Measurements from ENCODE around the gene ANO2.

The ANO2 gene

GRCh38 chr12:5516371-5517241 lies 428.5 kb downstream of the ANO2 start:
- no peak overlapping the region for H3K27ac ChIP-seq (ENCODE audit: low read length, poor library complexity, severe bottlenecking)
- H4K8ac ChIP-seq (ENCODE audit: low read length) = no peak overlapping the region
- no peaks in the 10 kb centered on the region for H3K79me1 ChIP-seq (replicated peaks; ENCODE audit: low read length, poor library complexity, severe bottlenecking)
- no peak overlapping the region for H2BK5ac ChIP-seq (ENCODE audit: low read depth, low read length, poor library complexity, severe bottlenecking)
- H3K9ac ChIP-seq (ENCODE audit: low read length) = no peak overlapping the region
- no peaks in the 10 kb centered on the region for H3K9me3 ChIP-seq (ENCODE audit: control insufficient read depth, low read length)
- no peak overlapping the region for H3K23ac ChIP-seq (ENCODE audit: low read length in 2 of 2)
- no peak overlapping the region for H3K18ac ChIP-seq (ENCODE audit: low read depth in 1 of 2, low read length in 2 of 2)
- H2AFZ ChIP-seq (ENCODE audit: low read depth, low read length) = no peak overlapping the region
- H3K4me3 ChIP-seq (ENCODE audit: insufficient read depth in 1 of 2, low read depth in 1 of 2, low read length in 2 of 2) = no peak overlapping the region
- H2AK5ac ChIP-seq (ENCODE audit: low read length, severe bottlenecking) = no peak overlapping the region
- no peak overlapping the region for H3K4me2 ChIP-seq (ENCODE audit: low read length, poor library complexity, severe bottlenecking)
- H2BK12ac ChIP-seq (ENCODE audit: low read length in 2 of 2) = no peak overlapping the region
- peaks cover 7 to 37% of the 10 kb centered on the region in 2 experiments for H3K27me3 ChIP-seq (ENCODE audit: control insufficient read depth in 1 of 2, insufficient read depth in 1 of 2, low read length in 2 of 2)
- WGBS = 69% methylated on average over 8 of the region's 8 CpGs
- H2BK120ac ChIP-seq (ENCODE audit: low read depth, low read length) = no peak overlapping the region
- H2BK15ac ChIP-seq (ENCODE audit: low read depth, poor library complexity, severe bottlenecking) = no peak overlapping the region
- peaks cover 3% of the 10 kb centered on the region for H3K4me1 ChIP-seq (ENCODE audit: control insufficient read depth, insufficient read depth, low read depth, low read length)
- DNase-seq = no peak
- no peak overlapping the region for H3K4ac ChIP-seq (ENCODE audit: low read depth in 1 of 2, low read length in 2 of 2)
- H3K36me3 ChIP-seq (ENCODE audit: control insufficient read depth in 1 of 2, insufficient read depth in 2 of 2, low read depth in 1 of 2, low read length in 2 of 2) = no peaks in the 10 kb centered on the region
- H4K91ac ChIP-seq (ENCODE audit: low read length) = no peak overlapping the region
- peak overlapping the region in 1 of 2 experiments; percentile 55 for H3K14ac ChIP-seq (ENCODE audit: low read length in 2 of 2)

GRCh38 chr12:5515458-5515857 lies 429.6 kb downstream of the ANO2 start:
- Histone ChIP-seq H3K27me3 (ENCODE audit: control insufficient read depth in 1 of 2, insufficient read depth in 1 of 2, low read length in 2 of 2) (peaks cover 11 to 37% of the 10 kb centered on the region in 2 experiments), H3K14ac (ENCODE audit: low read length in 2 of 2) (no peak overlapping the region), H3K4me2 (ENCODE audit: low read length, poor library complexity, severe bottlenecking) (no peak overlapping the region), H3K9ac (ENCODE audit: low read length) (no peak overlapping the region), H3K79me1 (replicated peaks; ENCODE audit: low read length, poor library complexity, severe bottlenecking) (no peaks in the 10 kb centered on the region), H2AFZ (ENCODE audit: low read depth, low read length) (no peak overlapping the region), H3K4me1 (ENCODE audit: control insufficient read depth, insufficient read depth, low read depth, low read length) (peaks cover 3% of the 10 kb centered on the region), H2BK5ac (ENCODE audit: low read depth, low read length, poor library complexity, severe bottlenecking) (no peak overlapping the region), H3K4me3 (ENCODE audit: insufficient read depth in 1 of 2, low read depth in 1 of 2, low read length in 2 of 2) (no peak overlapping the region), H3K4ac (ENCODE audit: low read depth in 1 of 2, low read length in 2 of 2) (no peak overlapping the region), H3K23ac (ENCODE audit: low read length in 2 of 2) (no peak overlapping the region), H3K36me3 (ENCODE audit: control insufficient read depth in 1 of 2, insufficient read depth in 2 of 2, low read depth in 1 of 2, low read length in 2 of 2) (no peaks in the 10 kb centered on the region), H4K8ac (ENCODE audit: low read length) (no peak overlapping the region), H2BK12ac (ENCODE audit: low read length in 2 of 2) (no peak overlapping the region), H2BK15ac (ENCODE audit: low read depth, poor library complexity, severe bottlenecking) (no peak overlapping the region), H2AK5ac (ENCODE audit: low read length, severe bottlenecking) (no peak overlapping the region), H2BK120ac (ENCODE audit: low read depth, low read length) (no peak overlapping the region), H4K91ac (ENCODE audit: low read length) (no peak overlapping the region), H3K27ac (ENCODE audit: low read length, poor library complexity, severe bottlenecking) (no peak overlapping the region), H3K9me3 (ENCODE audit: control insufficient read depth, low read length) (no peaks in the 10 kb centered on the region), H3K18ac (ENCODE audit: low read depth in 1 of 2, low read length in 2 of 2) (no peak overlapping the region)
- WGBS = 95% methylated on average over 1 of the region's 1 CpG
- no peak for DNase-seq

- Histone ChIP-seq H2BK5ac (ENCODE audit: low read depth, low read length, poor library complexity, severe bottlenecking) (no peak overlapping the region), H2BK12ac (ENCODE audit: low read length in 2 of 2) (no peak overlapping the region), H3K27me3 (ENCODE audit: control insufficient read depth in 1 of 2, insufficient read depth in 1 of 2, low read length in 2 of 2) (peaks cover 11 to 36% of the 10 kb centered on the region in 2 experiments), H3K4me1 (ENCODE audit: control insufficient read depth, insufficient read depth, low read depth, low read length) (peaks cover 3% of the 10 kb centered on the region), H3K9me3 (ENCODE audit: control insufficient read depth, low read length) (no peaks in the 10 kb centered on the region), H4K8ac (ENCODE audit: low read length) (no peak overlapping the region), H3K4me2 (ENCODE audit: low read length, poor library complexity, severe bottlenecking) (no peak overlapping the region), H4K91ac (ENCODE audit: low read length) (no peak overlapping the region), H3K4me3 (ENCODE audit: insufficient read depth in 1 of 2, low read depth in 1 of 2, low read length in 2 of 2) (no peak overlapping the region), H2AK5ac (ENCODE audit: low read length, severe bottlenecking) (no peak overlapping the region), H3K14ac (ENCODE audit: low read length in 2 of 2) (no peak overlapping the region), H3K4ac (ENCODE audit: low read depth in 1 of 2, low read length in 2 of 2) (no peak overlapping the region), H3K27ac (ENCODE audit: low read length, poor library complexity, severe bottlenecking) (no peak overlapping the region), H2BK15ac (ENCODE audit: low read depth, poor library complexity, severe bottlenecking) (no peak overlapping the region), H3K18ac (ENCODE audit: low read depth in 1 of 2, low read length in 2 of 2) (no peak overlapping the region), H3K36me3 (ENCODE audit: control insufficient read depth in 1 of 2, insufficient read depth in 2 of 2, low read depth in 1 of 2, low read length in 2 of 2) (no peaks in the 10 kb centered on the region), H3K23ac (ENCODE audit: low read length in 2 of 2) (no peak overlapping the region), H3K79me1 (replicated peaks; ENCODE audit: low read length, poor library complexity, severe bottlenecking) (no peaks in the 10 kb centered on the region), H2BK120ac (ENCODE audit: low read depth, low read length) (no peak overlapping the region), H3K9ac (ENCODE audit: low read length) (no peak overlapping the region), H2AFZ (ENCODE audit: low read depth, low read length) (no peak overlapping the region)
- no peak for DNase-seq
- 96% methylated on average over 2 of the region's 4 CpGs for WGBS
Measured at GRCh38 chr12:5514545-5514944, 430.5 kb downstream of the ANO2 start.

GRCh38 chr12:5514016-5514415 lies 431.0 kb downstream of the ANO2 start:
- Histone ChIP-seq H2AFZ (ENCODE audit: low read depth, low read length) (no peak overlapping the region), H3K27me3 (ENCODE audit: control insufficient read depth in 1 of 2, insufficient read depth in 1 of 2, low read length in 2 of 2) (peaks cover 11 to 36% of the 10 kb centered on the region in 2 experiments), H3K4me2 (ENCODE audit: low read length, poor library complexity, severe bottlenecking) (no peak overlapping the region), H3K36me3 (ENCODE audit: control insufficient read depth in 1 of 2, insufficient read depth in 2 of 2, low read depth in 1 of 2, low read length in 2 of 2) (no peaks in the 10 kb centered on the region), H3K23ac (ENCODE audit: low read length in 2 of 2) (no peak overlapping the region), H2BK5ac (ENCODE audit: low read depth, low read length, poor library complexity, severe bottlenecking) (no peak overlapping the region), H2BK15ac (ENCODE audit: low read depth, poor library complexity, severe bottlenecking) (no peak overlapping the region), H3K27ac (ENCODE audit: low read length, poor library complexity, severe bottlenecking) (no peak overlapping the region), H3K14ac (ENCODE audit: low read length in 2 of 2) (no peak overlapping the region), H3K79me1 (replicated peaks; ENCODE audit: low read length, poor library complexity, severe bottlenecking) (no peaks in the 10 kb centered on the region), H2BK120ac (ENCODE audit: low read depth, low read length) (no peak overlapping the region), H3K4me1 (ENCODE audit: control insufficient read depth, insufficient read depth, low read depth, low read length) (peaks cover 3% of the 10 kb centered on the region), H3K4me3 (ENCODE audit: insufficient read depth in 1 of 2, low read depth in 1 of 2, low read length in 2 of 2) (no peak overlapping the region), H3K9me3 (ENCODE audit: control insufficient read depth, low read length) (no peaks in the 10 kb centered on the region), H3K4ac (ENCODE audit: low read depth in 1 of 2, low read length in 2 of 2) (no peak overlapping the region), H3K9ac (ENCODE audit: low read length) (no peak overlapping the region), H2AK5ac (ENCODE audit: low read length, severe bottlenecking) (no peak overlapping the region), H4K91ac (ENCODE audit: low read length) (no peak overlapping the region), H3K18ac (ENCODE audit: low read depth in 1 of 2, low read length in 2 of 2) (no peak overlapping the region), H2BK12ac (ENCODE audit: low read length in 2 of 2) (no peak overlapping the region), H4K8ac (ENCODE audit: low read length) (no peak overlapping the region)
- WGBS = 90% methylated on average over 6 of the region's 6 CpGs
- DNase-seq = no peak

All from mesenchymal stem cell (in vitro differentiated cells and primary cell).